ENCODE data around the gene FOXD4L4.
"Not testable (repeated sequence)": the region's sequence is repeated elsewhere in the genome, so short reads cannot be mapped to it uniquely, and the experiment has no call there.

The FOXD4L4 gene

GRCh38 chr9:65737096-65737564, at the start of gene FOXD4L4:
FOXD4L4 (plus strand) TSS chr9:65737146; CDS start chr9:65737146, 0 bp downstream.
- in situ Hi-C loops (cut with HindIII; ENCODE audit: low sequenced_read_pairs), result not testable (repeated sequence)

- in situ Hi-C loops (cut with HindIII; ENCODE audit: low sequenced_read_pairs), result not testable (repeated sequence)
Measured at GRCh38 chr9:65703550-65703949, 33.4 kb upstream of the FOXD4L4 start.

- in situ Hi-C loops (cut with HindIII; ENCODE audit: low sequenced_read_pairs), result not testable (repeated sequence)
Measured at GRCh38 chr9:65714445-65714844, 22.5 kb upstream of the FOXD4L4 start.

GRCh38 chr9:65738133-65738532, 1.2 kb downstream of the FOXD4L4 start:
- in situ Hi-C loops (cut with HindIII; ENCODE audit: low sequenced_read_pairs), result not testable (repeated sequence)
